Thyroid gland (tissue), 4 donors: ENCODE data around the gene ABCD1.
A peak's percentile ranks its signal among the peaks of the same experiment; 100 is the strongest.

Experiments used
- POLR2A ChIP-seq, 2 donors: fragments of 450-650 bp; IDR thresholded peaks; one replicate each; pipeline ENCODE4 v1.6.1; 2017; ENCODE audit warnings: antibody characterized with exemption in 2 of 2, mild to moderate bottlenecking in 2 of 2, moderate library complexity in 1 of 2
- TF ChIP-seq, protein P1 (sequence below), 6 experiments: fragments of 200-600 bp in 3 of 6; fragments of 450-650 bp in 3 of 6; sonication (generic) in 3 of 6; IDR thresholded peaks; one replicate each; pipeline ENCODE4 v1.5.1; 2016 to 2019; ENCODE audit warnings: antibody characterized with exemption in 6 of 6, mild to moderate bottlenecking in 2 of 6, inconsistent platforms in 1 of 6, moderate library complexity in 1 of 6

- peak in 1 of 2 donors; percentile 4 for TF ChIP-seq POLR2A (IDR thresholded peaks at IDR 0.05)
- TF ChIP-seq, protein P1, sequence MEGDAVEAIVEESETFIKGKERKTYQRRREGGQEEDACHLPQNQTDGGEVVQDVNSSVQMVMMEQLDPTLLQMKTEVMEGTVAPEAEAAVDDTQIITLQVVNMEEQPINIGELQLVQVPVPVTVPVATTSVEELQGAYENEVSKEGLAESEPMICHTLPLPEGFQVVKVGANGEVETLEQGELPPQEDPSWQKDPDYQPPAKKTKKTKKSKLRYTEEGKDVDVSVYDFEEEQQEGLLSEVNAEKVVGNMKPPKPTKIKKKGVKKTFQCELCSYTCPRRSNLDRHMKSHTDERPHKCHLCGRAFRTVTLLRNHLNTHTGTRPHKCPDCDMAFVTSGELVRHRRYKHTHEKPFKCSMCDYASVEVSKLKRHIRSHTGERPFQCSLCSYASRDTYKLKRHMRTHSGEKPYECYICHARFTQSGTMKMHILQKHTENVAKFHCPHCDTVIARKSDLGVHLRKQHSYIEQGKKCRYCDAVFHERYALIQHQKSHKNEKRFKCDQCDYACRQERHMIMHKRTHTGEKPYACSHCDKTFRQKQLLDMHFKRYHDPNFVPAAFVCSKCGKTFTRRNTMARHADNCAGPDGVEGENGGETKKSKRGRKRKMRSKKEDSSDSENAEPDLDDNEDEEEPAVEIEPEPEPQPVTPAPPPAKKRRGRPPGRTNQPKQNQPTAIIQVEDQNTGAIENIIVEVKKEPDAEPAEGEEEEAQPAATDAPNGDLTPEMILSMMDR (IDR thresholded peaks at IDR 0.05): no peak
These were observed 579 bp downstream of the ABCD1 start for GRCh38 chrX:153725039-153725831.
